Measurements from ENCODE around the gene CDH11. TPM values are rescaled to one million over a fixed set of nuclear protein-coding genes. Genes with fewer than 3 reads are reported as not detected.

The CDH11 gene
- total RNA-seq, 1 experiment from 2014 or later, result 0.64 TPM

DNA sequence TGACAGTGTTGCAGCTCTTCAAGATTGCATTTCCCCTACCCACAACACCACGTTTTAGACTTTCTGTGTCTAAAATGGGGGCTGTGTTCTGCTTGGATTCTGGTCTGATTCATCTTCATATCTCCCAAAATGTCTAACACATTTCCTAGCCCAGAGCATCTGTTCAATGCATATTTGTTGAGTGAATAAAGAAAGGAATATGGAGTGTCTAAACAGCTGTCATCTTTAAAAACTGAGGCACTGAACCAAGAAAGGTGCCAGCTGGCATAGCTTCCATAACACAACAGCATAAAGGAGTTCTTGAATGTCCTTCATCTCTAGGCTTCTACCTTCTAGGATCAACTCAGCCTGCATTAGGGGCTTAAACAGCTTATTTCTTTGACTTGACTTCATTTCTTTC, 67.4 kb downstream of the CDH11 start:
- in situ Hi-C loops (cut with HindIII; ENCODE audit: low pct_unique_long_range_greater_than_20kb, low sequenced_read_pairs), result no loop called here
- no TSS peak for BruUV-seq (replicated peaks)
- CTCF ChIA-PET, result no interaction called here
- no peaks in the 10 kb centered on the region for H3K27me3 ChIP-seq (ENCODE audit: control insufficient read depth, insufficient read depth, low read length)
- POLR2A ChIA-PET, result no interaction called here
- no peak for TF ChIP-seq TCF7L2 (IDR thresholded peaks at IDR 0.05; ENCODE audit: low read depth, low read length)
- TF ChIP-seq, protein P1, sequence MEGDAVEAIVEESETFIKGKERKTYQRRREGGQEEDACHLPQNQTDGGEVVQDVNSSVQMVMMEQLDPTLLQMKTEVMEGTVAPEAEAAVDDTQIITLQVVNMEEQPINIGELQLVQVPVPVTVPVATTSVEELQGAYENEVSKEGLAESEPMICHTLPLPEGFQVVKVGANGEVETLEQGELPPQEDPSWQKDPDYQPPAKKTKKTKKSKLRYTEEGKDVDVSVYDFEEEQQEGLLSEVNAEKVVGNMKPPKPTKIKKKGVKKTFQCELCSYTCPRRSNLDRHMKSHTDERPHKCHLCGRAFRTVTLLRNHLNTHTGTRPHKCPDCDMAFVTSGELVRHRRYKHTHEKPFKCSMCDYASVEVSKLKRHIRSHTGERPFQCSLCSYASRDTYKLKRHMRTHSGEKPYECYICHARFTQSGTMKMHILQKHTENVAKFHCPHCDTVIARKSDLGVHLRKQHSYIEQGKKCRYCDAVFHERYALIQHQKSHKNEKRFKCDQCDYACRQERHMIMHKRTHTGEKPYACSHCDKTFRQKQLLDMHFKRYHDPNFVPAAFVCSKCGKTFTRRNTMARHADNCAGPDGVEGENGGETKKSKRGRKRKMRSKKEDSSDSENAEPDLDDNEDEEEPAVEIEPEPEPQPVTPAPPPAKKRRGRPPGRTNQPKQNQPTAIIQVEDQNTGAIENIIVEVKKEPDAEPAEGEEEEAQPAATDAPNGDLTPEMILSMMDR (IDR thresholded peaks at IDR 0.05), result no peak
- H3K9me3 ChIP-seq (ENCODE audit: control insufficient read depth, insufficient read depth, low read depth, low read length), result no peaks in the 10 kb centered on the region
- intact Hi-C loops (cut with micrococcal nuclease; ENCODE audit: unreplicated experiment), result no loop called here
- no peaks in the 10 kb centered on the region for H3K4me1 ChIP-seq (ENCODE audit: control insufficient read depth, insufficient read depth, low read length)
- DNase-seq (ENCODE audit: low read depth, low spot score), result no peak
- H3K27ac ChIP-seq (ENCODE audit: low read length), result no peak overlapping the region
- no peak overlapping the region for H3K4me3 ChIP-seq (ENCODE audit: low read depth in 2 of 2, low read length in 2 of 2)
- ATAC-seq, result no peak
- H3K36me3 ChIP-seq (ENCODE audit: control insufficient read depth, insufficient read depth, low read length), result no peaks in the 10 kb centered on the region

DNA sequence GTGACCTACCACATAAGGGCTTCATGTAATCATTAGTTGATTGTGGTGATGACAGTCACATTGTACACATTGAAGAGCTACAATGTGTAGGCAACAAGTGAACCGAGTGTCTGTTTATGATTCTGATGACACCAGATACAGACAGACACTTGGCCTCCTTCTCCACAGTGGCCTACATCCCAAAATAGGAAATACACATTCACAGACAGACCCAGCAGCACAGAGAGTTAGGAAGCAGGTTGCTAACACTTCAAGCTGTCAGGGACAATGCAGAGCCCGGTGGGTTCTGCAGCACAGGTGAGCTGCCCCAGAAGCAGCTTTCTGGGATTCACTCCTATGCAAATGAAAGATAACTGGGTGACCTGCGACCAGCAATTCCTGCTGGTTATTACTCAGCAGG, 72.2 kb downstream of the CDH11 start:
- ChIA-PET POLR2A (no interaction called here), CTCF (no interaction called here)
- TF ChIP-seq, protein P1 (IDR thresholded peaks at IDR 0.05), result no peak
- TF ChIP-seq TCF7L2 (IDR thresholded peaks at IDR 0.05; ENCODE audit: low read depth, low read length), result no peak
- TF ChIP-seq SIN3A (IDR thresholded peaks at IDR 0.05; ENCODE audit: borderline replicate concordance, insufficient read depth, low read depth, low read length), result no peak
- Histone ChIP-seq H3K4me3 (ENCODE audit: low read depth in 2 of 2, low read length in 2 of 2) (no peak overlapping the region), H3K9me3 (ENCODE audit: control insufficient read depth, insufficient read depth, low read depth, low read length) (no peaks in the 10 kb centered on the region), H3K27ac (ENCODE audit: low read length) (no peak overlapping the region), H3K36me3 (ENCODE audit: control insufficient read depth, insufficient read depth, low read length) (no peaks in the 10 kb centered on the region), H3K27me3 (ENCODE audit: control insufficient read depth, insufficient read depth, low read length) (no peaks in the 10 kb centered on the region), H3K4me1 (ENCODE audit: control insufficient read depth, insufficient read depth, low read length) (no peaks in the 10 kb centered on the region)
- intact Hi-C loops (cut with micrococcal nuclease; ENCODE audit: unreplicated experiment), result no loop called here
- BruUV-seq (replicated peaks), result no TSS peak
- DNase-seq (ENCODE audit: low read depth, low spot score) (no peak), ATAC-seq (no peak)
- in situ Hi-C loops (cut with HindIII; ENCODE audit: low pct_unique_long_range_greater_than_20kb, low sequenced_read_pairs), result no loop called here

DNA sequence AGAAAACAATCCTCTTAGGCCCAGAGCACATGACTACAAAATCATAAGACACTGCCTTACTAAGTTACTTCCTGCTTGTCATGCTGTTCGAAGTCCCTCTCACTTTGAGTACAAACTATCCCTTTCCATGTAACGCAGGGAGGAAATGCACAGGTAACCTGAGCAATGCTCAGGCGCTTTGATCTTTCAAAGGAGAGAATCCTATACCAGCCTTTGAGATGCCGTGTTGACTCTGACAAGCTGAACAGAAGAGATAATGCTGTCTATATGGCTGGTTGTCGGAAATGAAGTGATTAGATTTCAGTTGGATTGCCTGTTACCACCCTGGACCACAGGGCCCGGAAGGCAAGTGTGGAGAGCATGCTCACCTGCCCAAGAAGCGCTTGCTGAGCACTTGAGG, 75.9 kb downstream of the CDH11 start:
- CTCF ChIA-PET, result no interaction called here
- no TSS peak for BruUV-seq (replicated peaks)
- Histone ChIP-seq H3K27ac (ENCODE audit: low read length) (no peak overlapping the region), H3K9me3 (ENCODE audit: control insufficient read depth, insufficient read depth, low read depth, low read length) (no peaks in the 10 kb centered on the region), H3K4me1 (ENCODE audit: control insufficient read depth, insufficient read depth, low read length) (no peaks in the 10 kb centered on the region), H3K36me3 (ENCODE audit: control insufficient read depth, insufficient read depth, low read length) (no peaks in the 10 kb centered on the region), H3K4me3 (ENCODE audit: low read depth in 2 of 2, low read length in 2 of 2) (no peak overlapping the region), H3K27me3 (ENCODE audit: control insufficient read depth, insufficient read depth, low read length) (no peaks in the 10 kb centered on the region)
- intact Hi-C loops (cut with micrococcal nuclease; ENCODE audit: unreplicated experiment), result no loop called here
- ATAC-seq (no peak), DNase-seq (ENCODE audit: low read depth, low spot score) (no peak)
- POLR2A ChIA-PET, result no interaction called here
- in situ Hi-C loops (cut with HindIII; ENCODE audit: low pct_unique_long_range_greater_than_20kb, low sequenced_read_pairs), result no loop called here
- TF ChIP-seq TCF7L2 (IDR thresholded peaks at IDR 0.05; ENCODE audit: low read depth, low read length) (no peak), SIN3A (IDR thresholded peaks at IDR 0.05; ENCODE audit: borderline replicate concordance, insufficient read depth, low read depth, low read length) (no peak)

DNA sequence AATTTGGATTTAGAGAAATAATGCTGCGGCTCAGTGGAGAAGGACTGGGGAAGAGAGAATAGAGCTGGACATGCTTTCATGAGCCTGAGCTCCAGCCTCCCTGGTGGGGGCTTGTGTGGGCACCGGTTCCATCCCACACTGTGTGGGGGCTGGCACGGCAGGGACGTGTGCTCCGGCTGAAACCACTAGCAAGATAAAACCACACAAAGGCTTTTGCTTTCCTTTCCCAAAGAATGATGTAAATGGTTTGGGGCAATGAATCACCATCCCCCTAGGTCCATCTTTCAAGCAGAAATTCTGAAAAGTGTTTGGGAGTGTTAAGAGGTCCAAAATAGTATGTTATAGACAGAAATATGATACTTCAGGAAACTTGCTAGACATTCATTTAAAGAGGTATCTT, 77.0 kb downstream of the CDH11 start:
- in situ Hi-C loops (cut with HindIII; ENCODE audit: low pct_unique_long_range_greater_than_20kb, low sequenced_read_pairs) (no loop called here), intact Hi-C loops (cut with micrococcal nuclease; ENCODE audit: unreplicated experiment) (no loop called here)
- H3K27me3 ChIP-seq (ENCODE audit: control insufficient read depth, insufficient read depth, low read length), result no peaks in the 10 kb centered on the region
- ATAC-seq (no peak), DNase-seq (ENCODE audit: low read depth, low spot score) (no peak)
- BruUV-seq (replicated peaks), result no TSS peak
- no peaks in the 10 kb centered on the region for H3K36me3 ChIP-seq (ENCODE audit: control insufficient read depth, insufficient read depth, low read length)
- no peaks in the 10 kb centered on the region for H3K4me1 ChIP-seq (ENCODE audit: control insufficient read depth, insufficient read depth, low read length)
- no peak for TF ChIP-seq POLR2AphosphoS5 (IDR thresholded peaks at IDR 0.05; ENCODE audit: low read depth, low read length)
- TF ChIP-seq, protein P2, sequence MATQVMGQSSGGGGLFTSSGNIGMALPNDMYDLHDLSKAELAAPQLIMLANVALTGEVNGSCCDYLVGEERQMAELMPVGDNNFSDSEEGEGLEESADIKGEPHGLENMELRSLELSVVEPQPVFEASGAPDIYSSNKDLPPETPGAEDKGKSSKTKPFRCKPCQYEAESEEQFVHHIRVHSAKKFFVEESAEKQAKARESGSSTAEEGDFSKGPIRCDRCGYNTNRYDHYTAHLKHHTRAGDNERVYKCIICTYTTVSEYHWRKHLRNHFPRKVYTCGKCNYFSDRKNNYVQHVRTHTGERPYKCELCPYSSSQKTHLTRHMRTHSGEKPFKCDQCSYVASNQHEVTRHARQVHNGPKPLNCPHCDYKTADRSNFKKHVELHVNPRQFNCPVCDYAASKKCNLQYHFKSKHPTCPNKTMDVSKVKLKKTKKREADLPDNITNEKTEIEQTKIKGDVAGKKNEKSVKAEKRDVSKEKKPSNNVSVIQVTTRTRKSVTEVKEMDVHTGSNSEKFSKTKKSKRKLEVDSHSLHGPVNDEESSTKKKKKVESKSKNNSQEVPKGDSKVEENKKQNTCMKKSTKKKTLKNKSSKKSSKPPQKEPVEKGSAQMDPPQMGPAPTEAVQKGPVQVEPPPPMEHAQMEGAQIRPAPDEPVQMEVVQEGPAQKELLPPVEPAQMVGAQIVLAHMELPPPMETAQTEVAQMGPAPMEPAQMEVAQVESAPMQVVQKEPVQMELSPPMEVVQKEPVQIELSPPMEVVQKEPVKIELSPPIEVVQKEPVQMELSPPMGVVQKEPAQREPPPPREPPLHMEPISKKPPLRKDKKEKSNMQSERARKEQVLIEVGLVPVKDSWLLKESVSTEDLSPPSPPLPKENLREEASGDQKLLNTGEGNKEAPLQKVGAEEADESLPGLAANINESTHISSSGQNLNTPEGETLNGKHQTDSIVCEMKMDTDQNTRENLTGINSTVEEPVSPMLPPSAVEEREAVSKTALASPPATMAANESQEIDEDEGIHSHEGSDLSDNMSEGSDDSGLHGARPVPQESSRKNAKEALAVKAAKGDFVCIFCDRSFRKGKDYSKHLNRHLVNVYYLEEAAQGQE (IDR thresholded peaks at IDR 0.05; ENCODE audit: insufficient read depth in 1 of 2, low read depth in 2 of 2, low read length in 1 of 2), result no peak
- TF ChIP-seq, protein P1 (IDR thresholded peaks at IDR 0.05), result no peak
- H3K9me3 ChIP-seq (ENCODE audit: control insufficient read depth, insufficient read depth, low read depth, low read length), result no peaks in the 10 kb centered on the region
- POLR2A ChIA-PET, result no interaction called here
- CTCF ChIA-PET, result no interaction called here
- H3K27ac ChIP-seq (ENCODE audit: low read length), result no peak overlapping the region
- no peak overlapping the region for H3K4me3 ChIP-seq (ENCODE audit: low read depth in 2 of 2, low read length in 2 of 2)
